ENCODE data around the gene PARG.
"Not testable (repeated sequence)": the region's sequence is repeated elsewhere in the genome, so short reads cannot be mapped to it uniquely, and the experiment has no call there.

Gene PARG

DNA sequence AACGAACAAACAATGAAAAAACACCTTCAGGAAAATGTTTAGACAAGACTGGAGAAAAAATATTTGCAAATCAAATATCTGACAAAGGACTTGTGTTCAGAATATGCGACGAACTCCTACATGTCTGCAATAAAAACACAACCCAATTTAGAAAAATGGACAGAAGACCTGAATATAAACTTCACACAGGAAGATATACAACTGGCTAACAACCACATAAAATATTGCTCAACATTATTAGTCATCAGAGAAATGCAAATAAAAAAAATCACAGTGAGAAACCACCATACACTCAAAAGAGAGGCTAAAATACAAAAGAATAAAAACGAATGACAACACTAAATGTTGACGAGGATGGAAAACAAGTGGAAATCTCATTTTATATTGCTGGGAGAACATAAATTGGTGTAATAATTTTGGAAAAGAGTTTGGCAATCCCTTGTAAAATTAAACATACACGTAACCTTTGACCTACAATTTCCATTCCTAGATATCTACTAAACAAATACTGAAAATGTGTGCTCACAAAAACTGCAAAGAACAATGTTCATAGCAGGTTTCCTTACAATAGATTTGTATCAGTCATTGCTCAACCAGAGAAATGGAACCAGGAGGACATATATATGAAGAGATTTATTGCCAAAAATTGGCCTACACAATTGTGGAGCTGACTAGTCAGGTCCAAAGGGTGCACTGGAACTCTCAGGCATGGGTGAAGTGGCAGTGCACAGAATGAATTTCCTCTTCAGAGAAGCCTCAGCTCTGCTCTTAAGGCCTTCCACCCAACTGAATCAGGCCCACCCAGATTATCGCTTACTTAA is 96.8 kb downstream of the PARG start:
- Histone ChIP-seq H3K27ac (ENCODE audit: low read length) (no peak overlapping the region), H3K4me3 (ENCODE audit: low read length in 2 of 2) (no peak overlapping the region), H3K9ac (ENCODE audit: low read length in 2 of 2) (no peak overlapping the region)

DNA sequence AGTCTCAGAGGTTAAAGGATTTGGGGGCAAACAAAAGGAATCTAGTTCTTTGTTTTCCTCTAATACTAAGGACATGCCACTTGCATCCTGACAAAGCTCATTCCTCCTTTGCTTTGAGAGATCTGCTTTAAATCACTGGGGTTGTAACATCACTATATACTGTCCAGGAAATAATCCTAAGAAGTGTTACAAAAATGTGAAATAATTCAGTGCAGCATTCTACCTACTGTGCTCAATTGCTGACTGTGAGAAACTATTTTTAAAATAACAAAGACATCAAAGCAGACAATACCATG is 99.5 kb downstream of the PARG start:
- not testable (repeated sequence) for H3K27me3 ChIP-seq (ENCODE audit: control insufficient read depth in 1 of 2, insufficient read depth in 2 of 2, low read length in 2 of 2); H3K9ac ChIP-seq (ENCODE audit: low read length in 2 of 2); H3K9me3 ChIP-seq (ENCODE audit: control insufficient read depth in 2 of 2, low read length in 2 of 2); H3K4me3 ChIP-seq (ENCODE audit: low read length in 2 of 2); H3K4me1 ChIP-seq (ENCODE audit: control insufficient read depth, insufficient read depth, low read length); H3K27ac ChIP-seq (ENCODE audit: low read length)
- peaks cover 13 to 16% of the 10 kb centered on the region in 2 donors for H3K36me3 ChIP-seq (ENCODE audit: control insufficient read depth in 2 of 2, insufficient read depth in 2 of 2, low read length in 2 of 2)

More for the DNA sequence above, 96.8 kb downstream of the PARG start:
- Histone ChIP-seq H3K36me3 (ENCODE audit: control insufficient read depth in 2 of 2, insufficient read depth in 2 of 2, low read length in 2 of 2) (peaks cover 9 to 11% of the 10 kb centered on the region in 2 donors), H3K9me3 (ENCODE audit: control insufficient read depth in 2 of 2, low read length in 2 of 2) (no peaks in the 10 kb centered on the region), H3K4me1 (ENCODE audit: control insufficient read depth, insufficient read depth, low read length) (no peaks in the 10 kb centered on the region), H3K27me3 (ENCODE audit: control insufficient read depth in 1 of 2, insufficient read depth in 2 of 2, low read length in 2 of 2) (no peaks in the 10 kb centered on the region)

DNA sequence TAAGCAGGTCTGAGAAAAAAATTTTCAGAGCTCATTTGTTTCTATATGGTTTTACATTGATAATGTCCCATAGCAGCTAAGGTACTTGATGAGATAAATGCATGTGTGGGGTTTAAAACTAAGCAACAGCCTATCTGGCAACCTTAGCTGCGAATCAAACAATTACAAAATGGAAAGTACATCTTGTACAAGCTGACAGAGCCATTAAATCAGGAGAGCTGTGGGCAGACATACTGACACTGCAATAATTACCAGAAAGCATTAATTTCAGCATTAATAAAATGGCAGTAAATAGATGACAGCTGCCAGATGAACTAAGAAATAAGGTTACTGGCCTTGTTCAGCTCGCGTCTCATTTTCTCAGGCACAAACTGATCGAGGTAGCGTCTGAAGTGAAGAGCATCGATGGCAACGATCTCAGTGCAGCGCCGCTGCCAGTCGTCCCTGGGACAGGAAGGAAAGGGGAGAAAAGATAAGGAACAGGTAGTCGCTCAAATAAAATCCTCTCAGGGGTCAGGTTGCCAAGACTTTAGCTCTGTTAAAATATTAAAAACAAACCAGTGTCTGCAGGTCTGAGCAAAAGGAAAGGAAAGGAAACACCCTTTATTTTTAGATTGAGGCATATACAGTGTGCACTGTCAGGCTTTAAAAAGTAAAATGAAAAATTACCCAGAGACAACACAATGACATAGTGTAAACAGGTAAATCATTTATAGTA is 100.1 kb downstream of the PARG start:
- Histone ChIP-seq H3K9me3 (ENCODE audit: control insufficient read depth in 2 of 2, low read length in 2 of 2) (no peaks in the 10 kb centered on the region), H3K36me3 (ENCODE audit: control insufficient read depth in 2 of 2, insufficient read depth in 2 of 2, low read length in 2 of 2) (peaks cover 13 to 16% of the 10 kb centered on the region in 2 donors), H3K9ac (ENCODE audit: low read length in 2 of 2) (no peak overlapping the region), H3K27me3 (ENCODE audit: control insufficient read depth in 1 of 2, insufficient read depth in 2 of 2, low read length in 2 of 2) (no peaks in the 10 kb centered on the region), H3K4me3 (ENCODE audit: low read length in 2 of 2) (no peak overlapping the region), H3K27ac (ENCODE audit: low read length) (no peak overlapping the region), H3K4me1 (ENCODE audit: control insufficient read depth, insufficient read depth, low read length) (no peaks in the 10 kb centered on the region)

DNA sequence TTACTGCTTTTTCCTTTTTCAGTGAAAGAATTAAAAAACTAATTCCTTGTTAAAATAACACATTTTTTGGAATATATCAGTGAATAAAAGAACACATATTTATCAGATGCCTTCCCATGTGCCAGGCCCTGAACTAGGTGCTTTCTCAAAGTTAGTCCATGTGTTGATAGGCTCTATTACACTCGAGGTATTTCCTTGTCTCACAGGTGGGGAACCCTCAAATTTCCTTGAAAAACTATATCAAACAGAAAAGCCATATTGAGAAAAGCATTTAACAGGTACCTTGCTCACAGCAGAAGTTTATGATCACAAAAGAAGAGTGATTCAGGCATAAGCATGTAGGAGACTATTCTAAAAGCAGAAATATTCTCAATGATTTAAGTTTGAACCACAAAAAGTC is 104.1 kb downstream of the PARG start:
- Histone ChIP-seq H3K27ac (ENCODE audit: low read length) (no peak overlapping the region), H3K4me1 (ENCODE audit: control insufficient read depth, insufficient read depth, low read length) (no peaks in the 10 kb centered on the region), H3K4me3 (ENCODE audit: low read length in 2 of 2) (no peak overlapping the region), H3K9ac (ENCODE audit: low read length in 2 of 2) (no peak overlapping the region), H3K9me3 (ENCODE audit: control insufficient read depth in 2 of 2, low read length in 2 of 2) (no peaks in the 10 kb centered on the region), H3K27me3 (ENCODE audit: control insufficient read depth in 1 of 2, insufficient read depth in 2 of 2, low read length in 2 of 2) (no peaks in the 10 kb centered on the region), H3K36me3 (ENCODE audit: control insufficient read depth in 2 of 2, insufficient read depth in 2 of 2, low read length in 2 of 2) (peaks cover 7 to 14% of the 10 kb centered on the region in 2 donors)

DNA sequence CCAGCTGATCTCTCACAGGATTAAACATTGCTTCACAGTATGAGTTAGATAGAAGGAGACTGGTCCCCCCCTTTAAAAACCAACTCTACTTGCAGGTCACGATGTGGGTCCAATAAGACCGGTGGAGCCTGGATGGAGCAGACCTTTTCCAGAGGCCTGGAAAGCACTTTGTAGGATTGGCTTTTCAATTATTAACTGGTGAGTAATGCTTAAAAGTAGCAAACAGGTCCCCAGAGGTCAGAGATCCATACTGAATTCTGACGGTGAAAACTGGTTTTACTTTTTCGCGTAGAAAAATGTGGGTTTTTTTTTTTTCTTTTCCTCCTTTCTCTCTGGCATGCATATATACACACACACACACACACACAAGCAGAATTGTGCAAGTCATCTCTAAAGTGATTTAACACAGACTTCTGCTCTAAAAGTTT is 104.8 kb downstream of the PARG start:
- Histone ChIP-seq H3K27me3 (ENCODE audit: control insufficient read depth in 1 of 2, insufficient read depth in 2 of 2, low read length in 2 of 2) (no peaks in the 10 kb centered on the region), H3K9ac (ENCODE audit: low read length in 2 of 2) (no peak overlapping the region), H3K4me1 (ENCODE audit: control insufficient read depth, insufficient read depth, low read length) (no peaks in the 10 kb centered on the region), H3K36me3 (ENCODE audit: control insufficient read depth in 2 of 2, insufficient read depth in 2 of 2, low read length in 2 of 2) (peaks cover 10 to 18% of the 10 kb centered on the region in 2 donors), H3K4me3 (ENCODE audit: low read length in 2 of 2) (no peak overlapping the region), H3K9me3 (ENCODE audit: control insufficient read depth in 2 of 2, low read length in 2 of 2) (no peaks in the 10 kb centered on the region), H3K27ac (ENCODE audit: low read length) (no peak overlapping the region)

DNA sequence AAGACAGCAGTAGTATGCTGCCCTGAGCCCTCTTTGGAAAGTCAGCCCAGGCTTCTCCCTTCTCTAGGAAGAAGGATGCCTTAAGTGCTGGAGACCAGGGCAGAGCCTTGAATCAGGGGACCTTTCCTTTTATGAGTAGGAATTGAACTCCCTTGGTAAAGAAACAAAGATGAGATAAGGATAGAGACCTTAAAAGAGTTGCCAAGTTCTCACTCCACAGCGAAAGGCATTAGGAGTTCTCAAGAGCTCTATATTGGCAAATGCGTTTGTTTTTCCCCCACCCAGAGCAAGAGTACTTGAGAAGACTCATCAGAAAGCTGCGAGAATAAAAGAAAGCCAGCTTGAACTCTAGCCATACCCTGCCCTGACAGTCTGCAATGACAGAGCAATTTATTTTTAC is 106.9 kb downstream of the PARG start:
- Histone ChIP-seq H3K9me3 (ENCODE audit: control insufficient read depth in 2 of 2, low read length in 2 of 2) (no peaks in the 10 kb centered on the region), H3K4me1 (ENCODE audit: control insufficient read depth, insufficient read depth, low read length) (no peaks in the 10 kb centered on the region), H3K4me3 (ENCODE audit: low read length in 2 of 2) (no peak overlapping the region), H3K36me3 (ENCODE audit: control insufficient read depth in 2 of 2, insufficient read depth in 2 of 2, low read length in 2 of 2) (peaks cover 15 to 18% of the 10 kb centered on the region in 2 donors), H3K27ac (ENCODE audit: low read length) (no peak overlapping the region), H3K27me3 (ENCODE audit: control insufficient read depth in 1 of 2, insufficient read depth in 2 of 2, low read length in 2 of 2) (no peaks in the 10 kb centered on the region), H3K9ac (ENCODE audit: low read length in 2 of 2) (no peak overlapping the region)

DNA sequence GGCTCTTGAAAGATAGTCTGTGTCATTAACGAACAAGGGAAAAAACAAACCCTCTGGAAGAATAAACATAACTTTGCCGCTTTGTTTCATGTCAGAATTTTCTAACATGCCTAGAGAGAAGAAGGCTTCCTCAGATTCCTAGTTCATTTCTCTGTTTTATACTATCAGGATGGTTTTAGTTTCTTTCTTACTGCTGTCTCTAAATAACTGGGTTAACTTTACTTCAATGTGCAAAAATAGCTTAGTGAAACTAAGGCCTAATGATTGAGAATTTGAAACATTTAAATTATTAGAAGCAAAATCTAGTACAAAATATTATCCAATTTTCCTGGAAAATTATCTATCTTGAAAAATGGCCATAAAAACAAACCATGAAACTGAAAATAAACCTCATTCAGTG is 107.6 kb downstream of the PARG start:
- no peaks in the 10 kb centered on the region for H3K9me3 ChIP-seq (ENCODE audit: control insufficient read depth in 2 of 2, low read length in 2 of 2)
- H3K36me3 ChIP-seq (ENCODE audit: control insufficient read depth in 2 of 2, insufficient read depth in 2 of 2, low read length in 2 of 2) = peaks cover 11 to 18% of the 10 kb centered on the region in 2 donors
- no peaks in the 10 kb centered on the region for H3K4me1 ChIP-seq (ENCODE audit: control insufficient read depth, insufficient read depth, low read length)

DNA sequence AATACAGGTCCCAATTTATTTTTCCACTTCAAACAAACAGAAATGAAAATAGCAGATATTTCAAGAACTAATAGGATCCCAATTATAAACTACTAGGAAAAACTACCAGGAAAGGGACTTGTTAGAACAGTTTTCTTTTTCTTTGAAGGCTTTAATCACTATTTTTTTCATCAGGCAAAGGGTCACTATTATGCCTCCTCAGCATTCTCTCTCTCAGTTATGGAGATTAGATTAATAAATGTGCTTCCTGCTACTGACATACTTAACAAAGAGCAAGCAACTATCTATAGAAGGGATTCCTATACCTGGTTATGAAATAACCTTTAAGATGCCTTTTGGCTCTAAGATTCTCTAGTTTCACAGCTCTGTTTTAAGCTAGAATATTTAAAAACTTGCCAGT is 108.7 kb downstream of the PARG start:
- Histone ChIP-seq H3K9ac (ENCODE audit: low read length in 2 of 2) (no peak overlapping the region), H3K9me3 (ENCODE audit: control insufficient read depth in 2 of 2, low read length in 2 of 2) (no peaks in the 10 kb centered on the region), H3K4me3 (ENCODE audit: low read length in 2 of 2) (no peak overlapping the region), H3K36me3 (ENCODE audit: control insufficient read depth in 2 of 2, insufficient read depth in 2 of 2, low read length in 2 of 2) (peaks cover 11 to 13% of the 10 kb centered on the region in 2 donors), H3K4me1 (ENCODE audit: control insufficient read depth, insufficient read depth, low read length) (no peaks in the 10 kb centered on the region), H3K27ac (ENCODE audit: low read length) (no peak overlapping the region), H3K27me3 (ENCODE audit: control insufficient read depth in 1 of 2, insufficient read depth in 2 of 2, low read length in 2 of 2) (no peaks in the 10 kb centered on the region)

More for the DNA sequence above, 107.6 kb downstream of the PARG start:
- Histone ChIP-seq H3K27ac (ENCODE audit: low read length) (no peak overlapping the region), H3K9ac (ENCODE audit: low read length in 2 of 2) (no peak overlapping the region), H3K4me3 (ENCODE audit: low read length in 2 of 2) (no peak overlapping the region), H3K27me3 (ENCODE audit: control insufficient read depth in 1 of 2, insufficient read depth in 2 of 2, low read length in 2 of 2) (no peaks in the 10 kb centered on the region)

DNA sequence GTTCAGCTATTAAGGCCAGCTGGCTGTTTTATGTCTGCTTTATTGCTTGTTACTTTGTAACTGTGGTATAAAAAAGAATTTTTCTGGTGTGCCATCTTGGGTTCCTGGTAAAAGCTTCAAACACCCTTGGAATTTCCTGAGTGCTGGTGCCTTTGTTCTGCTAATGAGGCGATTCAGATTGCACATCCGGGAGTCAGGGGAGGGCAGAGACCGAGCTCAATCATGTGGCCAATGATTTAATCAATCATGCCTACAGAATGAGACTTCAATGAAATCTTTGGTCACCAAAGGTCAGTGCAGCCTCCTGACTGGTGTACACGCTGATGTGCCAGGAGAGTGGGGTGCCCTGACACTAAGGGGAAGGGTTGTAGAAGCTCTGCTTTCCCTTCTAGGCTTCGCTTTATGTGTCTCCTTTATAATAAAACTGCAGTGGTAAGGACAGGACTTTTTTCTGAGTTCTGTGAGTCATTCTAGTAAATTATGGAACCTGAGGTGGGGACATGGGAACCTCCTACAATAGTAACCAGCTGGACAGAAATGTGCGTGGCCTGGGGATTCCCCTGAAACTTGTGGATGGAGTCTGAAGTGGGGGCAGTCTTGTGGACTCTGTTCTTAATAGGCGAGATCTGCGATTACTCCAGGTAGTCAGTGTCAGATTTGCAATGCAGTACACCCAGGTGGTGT is 110.3 kb downstream of the PARG start:
- Histone ChIP-seq H3K27ac (ENCODE audit: low read length) (no peak overlapping the region), H3K9ac (ENCODE audit: low read length in 2 of 2) (no peak overlapping the region), H3K9me3 (ENCODE audit: control insufficient read depth in 2 of 2, low read length in 2 of 2) (no peaks in the 10 kb centered on the region), H3K4me3 (ENCODE audit: low read length in 2 of 2) (no peak overlapping the region), H3K4me1 (ENCODE audit: control insufficient read depth, insufficient read depth, low read length) (no peaks in the 10 kb centered on the region), H3K27me3 (ENCODE audit: control insufficient read depth in 1 of 2, insufficient read depth in 2 of 2, low read length in 2 of 2) (no peaks in the 10 kb centered on the region), H3K36me3 (ENCODE audit: control insufficient read depth in 2 of 2, insufficient read depth in 2 of 2, low read length in 2 of 2) (peaks cover 13 to 23% of the 10 kb centered on the region in 2 donors)

DNA sequence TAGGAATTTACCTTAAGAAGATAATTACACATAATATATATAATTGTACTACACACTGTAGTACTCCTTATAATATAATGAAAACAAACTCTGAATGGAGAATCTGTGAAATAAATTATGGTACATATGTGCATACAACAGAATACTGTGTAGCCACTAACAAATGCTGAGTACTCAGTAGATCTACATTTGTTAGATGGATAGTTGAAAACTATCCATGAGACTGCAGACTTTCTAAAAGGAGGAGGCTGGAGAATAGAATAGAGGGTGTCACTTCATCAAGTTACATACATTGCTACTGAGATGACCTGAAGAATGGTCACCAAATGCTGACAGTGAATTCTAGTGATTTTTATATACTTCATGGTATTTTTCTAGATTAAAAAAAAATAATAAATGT is 111.0 kb downstream of the PARG start:
- no peak overlapping the region for H3K4me3 ChIP-seq (ENCODE audit: low read length in 2 of 2)
- H3K27me3 ChIP-seq (ENCODE audit: control insufficient read depth in 1 of 2, insufficient read depth in 2 of 2, low read length in 2 of 2) = no peaks in the 10 kb centered on the region
- H3K9ac ChIP-seq (ENCODE audit: low read length in 2 of 2) = no peak overlapping the region
- H3K9me3 ChIP-seq (ENCODE audit: control insufficient read depth in 2 of 2, low read length in 2 of 2) = no peaks in the 10 kb centered on the region
- H3K4me1 ChIP-seq (ENCODE audit: control insufficient read depth, insufficient read depth, low read length) = no peaks in the 10 kb centered on the region
- H3K36me3 ChIP-seq (ENCODE audit: control insufficient read depth in 2 of 2, insufficient read depth in 2 of 2, low read length in 2 of 2) = peaks cover 13 to 23% of the 10 kb centered on the region in 2 donors
- H3K27ac ChIP-seq (ENCODE audit: low read length) = no peak overlapping the region
